Urothelium cell line (cell line): ENCODE measurements around the gene PPP1R9B.

Source experiments
- DNase-seq: peaks from one replicate; pipeline ENCODE4 v3.0.0; 2011; ENCODE audit warnings: low spot score, mixed read lengths
- FAIRE-seq: peaks from 2 replicates; lab custom pipeline; 2011; peaks lifted over from hg19 to GRCh38; lab: Jason Lieb, UNC

The PPP1R9B gene

GRCh38 chr17:50111673-50112655 lies 38.5 kb downstream of the PPP1R9B start:
- no peak for FAIRE-seq
- no peak for DNase-seq

DNA sequence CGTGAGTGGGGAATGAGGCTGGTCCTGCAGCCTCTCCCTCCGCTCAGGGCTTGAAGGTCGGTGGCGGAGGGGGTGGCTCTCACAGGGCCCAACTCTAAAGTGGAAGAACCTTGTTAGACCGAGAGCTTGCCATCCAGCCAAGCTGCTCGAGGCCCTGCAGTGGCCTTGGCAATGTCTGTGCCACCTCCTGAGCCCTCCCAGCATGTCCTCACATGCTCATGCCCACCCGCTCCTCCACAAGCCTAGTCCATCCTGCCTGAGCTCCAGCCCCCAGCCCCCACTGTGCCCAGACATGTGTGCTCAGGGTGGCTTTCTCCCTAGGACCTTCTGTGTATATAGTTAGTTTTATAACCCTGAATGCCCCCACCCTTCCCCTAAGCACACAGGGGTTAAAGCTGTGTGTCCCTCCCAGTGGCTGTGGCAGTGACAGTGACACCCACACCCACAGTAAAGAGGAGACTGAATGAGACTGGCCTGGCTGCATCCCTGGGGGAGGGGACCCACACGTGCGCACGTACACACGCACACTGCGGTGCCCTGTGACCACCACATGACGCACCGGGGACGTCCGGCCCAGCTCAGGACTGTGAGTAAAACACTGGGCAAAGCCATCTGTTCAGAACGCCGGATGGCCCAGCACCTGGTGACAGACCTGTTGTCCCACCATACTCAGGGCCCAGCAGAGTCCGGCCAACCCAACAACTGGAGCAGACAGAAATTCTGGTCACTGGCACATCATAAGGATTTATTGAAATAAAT lies 39.7 kb downstream of the PPP1R9B start:
- DNase-seq, result no peak
- no peak for FAIRE-seq

GRCh38 chr17:50109785-50110184 lies 40.7 kb downstream of the PPP1R9B start:
- FAIRE-seq (no peak), DNase-seq (no peak)

- no peak for FAIRE-seq
- no peak for DNase-seq
Measured at GRCh38 chr17:50109207-50109606, 41.3 kb downstream of the PPP1R9B start.

DNA sequence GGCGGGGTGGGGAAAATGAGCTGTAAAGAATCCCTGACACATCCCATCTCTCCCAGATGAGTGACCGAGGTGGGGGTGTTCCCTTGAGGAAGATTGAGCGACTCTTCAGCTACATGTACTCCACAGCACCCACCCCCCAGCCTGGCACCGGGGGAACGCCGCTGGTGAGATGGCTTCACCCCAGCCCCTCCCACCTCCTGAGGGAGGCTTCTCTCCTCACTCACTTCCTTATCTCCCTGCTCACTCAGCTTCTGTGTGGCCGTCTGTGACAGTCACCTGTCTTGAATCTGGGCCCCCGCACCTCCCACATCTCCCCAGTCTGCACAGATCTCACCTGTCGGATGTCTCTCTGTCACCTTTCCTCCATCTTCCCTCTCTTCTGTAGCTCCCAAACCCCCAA lies 41.9 kb downstream of the PPP1R9B start:
- DNase-seq, result no peak
- FAIRE-seq, result no peak

GRCh38 chr17:50107790-50108414 lies 42.6 kb downstream of the PPP1R9B start:
- FAIRE-seq, result peak; percentile 48
- no peak for DNase-seq

DNA sequence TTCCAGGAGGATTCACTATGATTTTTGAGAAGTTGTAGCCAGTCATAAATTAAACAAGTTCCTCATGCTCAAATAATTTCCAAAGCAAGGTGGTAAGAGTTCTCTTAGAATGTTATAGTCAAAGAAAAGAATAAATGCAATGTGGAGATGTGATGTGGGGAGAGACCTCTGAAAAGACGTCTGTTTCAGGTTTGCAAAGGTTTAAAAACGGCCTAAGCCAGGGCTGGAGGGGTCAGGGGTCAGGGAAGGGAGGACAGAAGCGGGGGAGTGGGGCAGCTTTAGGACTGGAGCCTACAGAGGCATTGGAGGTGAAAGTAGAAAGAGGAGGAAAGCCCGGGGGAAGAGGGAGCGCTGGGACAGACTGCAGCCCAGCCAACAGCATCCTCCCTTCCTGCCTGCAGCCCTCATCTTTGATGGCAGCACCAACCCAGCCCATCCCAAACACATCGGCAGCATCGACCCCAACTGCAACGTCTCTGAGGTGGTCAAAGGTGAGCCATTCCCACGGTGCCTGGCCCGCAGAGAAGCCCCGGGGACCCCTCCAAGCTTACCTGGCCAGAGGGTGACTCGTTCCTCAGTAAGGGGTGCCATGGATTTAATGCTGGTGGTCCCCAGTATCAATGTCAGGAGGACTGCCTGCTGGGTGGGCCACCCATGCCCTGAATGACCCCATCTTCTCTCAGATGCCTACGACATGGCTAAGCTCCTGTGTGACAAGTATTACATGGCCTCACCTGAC lies 43.9 kb downstream of the PPP1R9B start:
- DNase-seq, result no peak
- no peak for FAIRE-seq

DNA sequence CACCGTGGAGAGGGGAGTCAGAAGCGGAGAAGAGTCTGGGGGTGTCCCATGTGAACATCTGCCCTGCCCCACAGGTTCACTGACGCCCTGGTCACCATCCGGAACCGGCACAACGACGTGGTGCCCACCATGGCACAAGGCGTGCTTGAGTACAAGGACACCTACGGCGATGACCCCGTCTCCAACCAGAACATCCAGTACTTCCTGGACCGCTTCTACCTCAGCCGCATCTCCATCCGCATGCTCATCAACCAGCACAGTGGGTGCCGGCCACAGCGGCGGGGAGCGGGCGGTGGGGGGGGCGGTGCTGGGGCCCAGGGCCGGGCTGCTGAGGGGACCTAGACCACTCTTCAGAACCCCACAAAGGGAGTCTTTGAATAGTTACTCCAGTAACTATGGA lies 44.7 kb downstream of the PPP1R9B start:
- DNase-seq (no peak), FAIRE-seq (no peak)

- no peak for DNase-seq
- no peak for FAIRE-seq
Measured at GRCh38 chr17:50103941-50104340, 46.5 kb downstream of the PPP1R9B start.

GRCh38 chr17:50103252-50103651 lies 47.2 kb downstream of the PPP1R9B start:
- no peak for DNase-seq
- FAIRE-seq, result peak; percentile 40

- FAIRE-seq (no peak), DNase-seq (peak; percentile 33)
Measured at GRCh38 chr17:50102164-50102991, 48.1 kb downstream of the PPP1R9B start.

GRCh38 chr17:50101346-50102163 lies 48.9 kb downstream of the PPP1R9B start:
- FAIRE-seq (peak; percentile 74), DNase-seq (no peak)

- FAIRE-seq (no peak), DNase-seq (no peak)
Measured at GRCh38 chr17:50100921-50101345, 49.5 kb downstream of the PPP1R9B start.

GRCh38 chr17:50100480-50100883 lies 50.0 kb downstream of the PPP1R9B start:
- DNase-seq (no peak), FAIRE-seq (no peak)

GRCh38 chr17:50099003-50099402 lies 51.5 kb downstream of the PPP1R9B start:
- DNase-seq (no peak), FAIRE-seq (no peak)

DNA sequence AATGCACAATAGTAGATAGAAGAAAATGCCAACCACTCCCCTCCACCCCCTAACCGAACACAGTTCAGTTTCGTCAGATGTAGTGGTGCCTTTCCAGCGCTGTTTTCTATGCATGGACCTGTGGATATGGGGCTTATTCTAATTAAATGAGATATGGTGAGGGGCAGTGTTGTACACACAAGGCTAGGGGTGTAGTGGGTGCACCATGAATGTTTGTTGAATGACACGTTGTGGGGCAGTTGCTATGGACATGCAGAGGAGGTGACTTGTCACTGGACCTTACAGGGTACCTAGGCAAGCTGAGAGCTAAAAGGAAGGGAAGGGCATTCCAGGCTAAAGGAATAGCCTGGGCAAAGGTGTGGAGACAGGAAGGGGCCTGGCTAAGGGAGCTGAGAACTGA lies 51.9 kb downstream of the PPP1R9B start:
- no peak for DNase-seq
- FAIRE-seq, result no peak

GRCh38 chr17:50097926-50098325 lies 52.6 kb downstream of the PPP1R9B start:
- FAIRE-seq (no peak), DNase-seq (no peak)

GRCh38 chr17:50097455-50097854 lies 53.0 kb downstream of the PPP1R9B start:
- FAIRE-seq (no peak), DNase-seq (no peak)

DNA sequence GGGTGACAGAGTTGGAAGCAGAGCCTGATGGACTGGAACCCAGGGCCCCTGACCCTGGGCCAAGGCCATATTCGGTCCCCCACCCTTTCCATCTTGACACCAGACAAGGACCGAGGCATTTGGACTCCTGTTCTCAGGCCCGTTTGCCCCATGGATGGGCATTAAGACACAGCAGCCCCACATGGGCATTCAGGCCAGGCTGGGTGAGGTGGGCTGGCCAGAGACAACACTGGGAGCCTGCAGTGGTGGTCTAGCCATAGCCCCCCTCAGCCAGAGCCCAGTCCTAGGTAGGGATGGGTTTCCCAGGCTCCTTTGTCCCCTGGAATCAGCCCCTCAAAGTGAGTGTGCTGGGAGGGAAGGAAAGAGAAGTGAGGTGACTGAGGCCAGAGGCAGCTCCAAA lies 53.7 kb downstream of the PPP1R9B start:
- no peak for FAIRE-seq
- DNase-seq, result no peak
